Activated CD8-positive, alpha-beta T cell treated with anti-CD3 and anti-CD28 coated beads for 36 hours (primary cell): ENCODE data around the gene GTPBP1. TPM values are rescaled to one million over a fixed set of nuclear protein-coding genes. Genes with fewer than 3 reads are reported as not detected.
A peak's percentile ranks its signal among the peaks of the same experiment; 100 is the strongest.

Source experiments
- ATAC-seq: fragments of 200-7000 bp; cut with Tn5 transposase; one replicate; pipeline ENCODE4 v1.10.0; 2021; ENCODE audit warnings: mild to moderate bottlenecking, moderate library complexity
- CTCF ChIA-PET: fragments of 350-600 bp; sonication (Branson Sonifier 250); formaldehyde crosslinking; loops from one replicate; lab custom pipeline; 2021; ENCODE audit warnings: antibody characterized with exemption; lab: Charles Lee
- POLR2A ChIA-PET: fragments of 350-600 bp; sonication (Branson Sonifier 250); formaldehyde crosslinking; loops from one replicate; lab custom pipeline; 2021; ENCODE audit warnings: antibody characterized with exemption; lab: Charles Lee
- DNase-seq: peaks from one replicate; pipeline ENCODE4 v3.0.0-alpha.2; 2020
- H3K27ac Mint-ChIP-seq: one replicate; pipeline ENCODE4 v1.8.0; 2021; ENCODE audit warnings: mild to moderate bottlenecking, mixed read lengths
- H3K27me3 Mint-ChIP-seq: one replicate; pipeline ENCODE4 v1.8.0; 2021; ENCODE audit warnings: mixed read lengths
- H3K36me3 Mint-ChIP-seq: one replicate; pipeline ENCODE4 v1.8.0; 2021; ENCODE audit warnings: low read depth, mixed read lengths
- H3K4me1 Mint-ChIP-seq: one replicate; pipeline ENCODE4 v1.8.0; 2021; ENCODE audit warnings: low read depth, mixed read lengths
- H3K4me3 Mint-ChIP-seq: one replicate; pipeline ENCODE4 v1.8.0; 2021; ENCODE audit warnings: mild to moderate bottlenecking, moderate library complexity, mixed read lengths
- H3K9me3 Mint-ChIP-seq: one replicate; pipeline ENCODE4 v1.8.0; 2021; ENCODE audit warnings: mixed read lengths
- CTCF ChIP-seq: fragments of 200-600 bp; IDR thresholded peaks from one replicate; pipeline ENCODE4 v1.8.0; 2022; ENCODE audit warnings: antibody characterized with exemption, mild to moderate bottlenecking
- intact Hi-C: fragments of 100-400 bp; cut with micrococcal nuclease; formaldehyde crosslinking; loops from one replicate; pipeline ENCODE4 v1.10.0; 2022
- total RNA-seq, 2 experiments: library from RNA; stranded (reverse); gene quantifications; one replicate each; pipeline ENCODE4 v1.2.3, GENCODE V29; 2021

Gene GTPBP1
- total RNA-seq, 2 experiments from 2014 or later = 93.3 to 97.6 TPM

GRCh38 chr22:38762551-38762983 is 56.8 kb downstream of the GTPBP1 start:
- H3K4me3 Mint-ChIP-seq = no peak overlapping the region
- ATAC-seq (no peak), DNase-seq (no peak)
- intact Hi-C loops = no loop called here
- H3K9me3 Mint-ChIP-seq = no peaks in the 10 kb centered on the region
- TF ChIP-seq CTCF = no peak
- H3K4me1 Mint-ChIP-seq = peaks cover 16% of the 10 kb centered on the region
- CTCF ChIA-PET = interaction anchor here (1.2 kb wide), 1 partner anchor 107 kb away, joined by 4 read pairs; no protein-coding TSS in a partner anchor
- no peaks in the 10 kb centered on the region for H3K27me3 Mint-ChIP-seq
- POLR2A ChIA-PET = interaction anchor here (0.6 kb wide), 1 partner anchor 28 kb away, joined by 3 read pairs; no protein-coding TSS in a partner anchor
- H3K36me3 Mint-ChIP-seq = no peaks in the 10 kb centered on the region
- H3K27ac Mint-ChIP-seq = no peak overlapping the region

GRCh38 chr22:38766076-38766777 is 60.5 kb downstream of the GTPBP1 start:
- ATAC-seq (peak; percentile 45), DNase-seq (peak; percentile 50)
- Mint-ChIP-seq H3K4me1 (no peaks in the 10 kb centered on the region), H3K27ac (no peak overlapping the region), H3K36me3 (no peaks in the 10 kb centered on the region), H3K9me3 (no peaks in the 10 kb centered on the region), H3K4me3 (no peak overlapping the region), H3K27me3 (no peaks in the 10 kb centered on the region)
- ChIA-PET CTCF (interaction anchor here (0.7 to 5.9 kb wide), 21 partner anchors 9 to 342 kb away, joined by 3 to 63 read pairs (median 4); partner anchors contain the start of genes APOBEC3C, CBX6, DNAL4 and NPTXR), POLR2A (interaction anchor here (0.7 to 1.6 kb wide), 5 partner anchors 10 to 207 kb away, joined by 3 to 5 read pairs (median 4); no protein-coding TSS in a partner anchor)
- intact Hi-C loops = no loop called here
- peak; percentile 84 for TF ChIP-seq CTCF

- intact Hi-C loops = no loop called here
- H3K36me3 Mint-ChIP-seq = no peaks in the 10 kb centered on the region
- no peaks in the 10 kb centered on the region for H3K27me3 Mint-ChIP-seq
- CTCF ChIA-PET = interaction anchor here (0.8 to 5.9 kb wide), 7 partner anchors 11 to 240 kb away, joined by 3 to 63 read pairs (median 6); partner anchors contain the start of genes CBX6 and SUN2
- H3K4me1 Mint-ChIP-seq = no peaks in the 10 kb centered on the region
- no peak overlapping the region for H3K27ac Mint-ChIP-seq
- H3K9me3 Mint-ChIP-seq = no peaks in the 10 kb centered on the region
- POLR2A ChIA-PET = interaction anchor here (1.6 kb wide), 1 partner anchor 33 kb away, joined by 4 read pairs; no protein-coding TSS in a partner anchor
- ATAC-seq = no peak
- no peak overlapping the region for H3K4me3 Mint-ChIP-seq
- TF ChIP-seq CTCF = no peak
- no peak for DNase-seq
Observed at GRCh38 chr22:38767313-38767712, 61.6 kb downstream of the GTPBP1 start.

GRCh38 chr22:38768036-38768435 is 62.3 kb downstream of the GTPBP1 start:
- H3K27me3 Mint-ChIP-seq = no peaks in the 10 kb centered on the region
- intact Hi-C loops = no loop called here
- no peak overlapping the region for H3K4me3 Mint-ChIP-seq
- no peak for DNase-seq
- H3K27ac Mint-ChIP-seq = no peak overlapping the region
- ChIA-PET CTCF (interaction anchor here (0.6 to 5.9 kb wide), 13 partner anchors 10 to 239 kb away, joined by 3 to 63 read pairs (median 5); partner anchors contain the start of genes CBX6 and SUN2), POLR2A (interaction anchor here (1.5 kb wide), 1 partner anchor 91 kb away, joined by 4 read pairs; no protein-coding TSS in a partner anchor)
- H3K4me1 Mint-ChIP-seq = no peaks in the 10 kb centered on the region
- H3K9me3 Mint-ChIP-seq = no peaks in the 10 kb centered on the region
- H3K36me3 Mint-ChIP-seq = no peaks in the 10 kb centered on the region
- ATAC-seq = no peak
- no peak for TF ChIP-seq CTCF
